Measurements from ENCODE around the gene SRL.

DNA sequence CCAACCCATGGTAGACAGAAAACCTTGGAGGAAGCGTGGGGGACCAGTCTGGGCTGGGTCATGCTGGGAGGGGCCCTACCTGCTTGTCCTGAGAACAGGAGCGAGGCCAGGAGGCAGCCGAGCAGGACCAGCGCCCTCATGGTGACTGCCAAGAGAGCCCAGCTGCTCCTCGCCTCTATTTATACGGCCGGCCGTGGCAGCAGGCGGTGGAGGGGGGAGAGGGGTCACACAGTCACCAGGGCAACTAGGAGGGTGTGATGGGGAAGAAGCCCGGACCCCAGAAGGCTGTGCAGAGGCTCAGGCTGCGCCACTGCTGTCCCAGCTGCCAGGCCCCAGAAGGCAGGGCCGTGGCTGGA lies at the start of gene SRL:
- TF ChIP-seq, protein P1, sequence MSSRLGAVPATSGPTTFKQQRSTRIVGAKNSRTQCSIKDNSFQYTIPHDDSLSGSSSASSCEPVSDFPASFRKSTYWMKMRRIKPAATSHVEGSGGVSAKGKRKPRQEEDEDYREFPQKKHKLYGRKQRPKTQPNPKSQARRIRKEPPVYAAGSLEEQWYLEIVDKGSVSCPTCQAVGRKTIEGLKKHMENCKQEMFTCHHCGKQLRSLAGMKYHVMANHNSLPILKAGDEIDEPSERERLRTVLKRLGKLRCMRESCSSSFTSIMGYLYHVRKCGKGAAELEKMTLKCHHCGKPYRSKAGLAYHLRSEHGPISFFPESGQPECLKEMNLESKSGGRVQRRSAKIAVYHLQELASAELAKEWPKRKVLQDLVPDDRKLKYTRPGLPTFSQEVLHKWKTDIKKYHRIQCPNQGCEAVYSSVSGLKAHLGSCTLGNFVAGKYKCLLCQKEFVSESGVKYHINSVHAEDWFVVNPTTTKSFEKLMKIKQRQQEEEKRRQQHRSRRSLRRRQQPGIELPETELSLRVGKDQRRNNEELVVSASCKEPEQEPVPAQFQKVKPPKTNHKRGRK (CRISPR knock-in tag; IDR thresholded peaks at IDR 0.05; ENCODE audit: borderline replicate concordance) = no peak
- TF ChIP-seq FOXP4 (CRISPR knock-in tag; IDR thresholded peaks at IDR 0.05) = no peak
- TF ChIP-seq ZNF121 (CRISPR knock-in tag; IDR thresholded peaks at IDR 0.05) = no peak
- TF ChIP-seq ARID4B (CRISPR knock-in tag; IDR thresholded peaks at IDR 0.05; ENCODE audit: borderline replicate concordance) = no peak
- TF ChIP-seq, protein P2, sequence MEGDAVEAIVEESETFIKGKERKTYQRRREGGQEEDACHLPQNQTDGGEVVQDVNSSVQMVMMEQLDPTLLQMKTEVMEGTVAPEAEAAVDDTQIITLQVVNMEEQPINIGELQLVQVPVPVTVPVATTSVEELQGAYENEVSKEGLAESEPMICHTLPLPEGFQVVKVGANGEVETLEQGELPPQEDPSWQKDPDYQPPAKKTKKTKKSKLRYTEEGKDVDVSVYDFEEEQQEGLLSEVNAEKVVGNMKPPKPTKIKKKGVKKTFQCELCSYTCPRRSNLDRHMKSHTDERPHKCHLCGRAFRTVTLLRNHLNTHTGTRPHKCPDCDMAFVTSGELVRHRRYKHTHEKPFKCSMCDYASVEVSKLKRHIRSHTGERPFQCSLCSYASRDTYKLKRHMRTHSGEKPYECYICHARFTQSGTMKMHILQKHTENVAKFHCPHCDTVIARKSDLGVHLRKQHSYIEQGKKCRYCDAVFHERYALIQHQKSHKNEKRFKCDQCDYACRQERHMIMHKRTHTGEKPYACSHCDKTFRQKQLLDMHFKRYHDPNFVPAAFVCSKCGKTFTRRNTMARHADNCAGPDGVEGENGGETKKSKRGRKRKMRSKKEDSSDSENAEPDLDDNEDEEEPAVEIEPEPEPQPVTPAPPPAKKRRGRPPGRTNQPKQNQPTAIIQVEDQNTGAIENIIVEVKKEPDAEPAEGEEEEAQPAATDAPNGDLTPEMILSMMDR (IDR thresholded peaks at IDR 0.05) = no peak
- TF ChIP-seq NR2C2 (CRISPR knock-in tag; IDR thresholded peaks at IDR 0.05) = no peak
- TF ChIP-seq SMAD3 (CRISPR knock-in tag; IDR thresholded peaks at IDR 0.05; ENCODE audit: borderline replicate concordance) = no peak
- TF ChIP-seq, protein P3, sequence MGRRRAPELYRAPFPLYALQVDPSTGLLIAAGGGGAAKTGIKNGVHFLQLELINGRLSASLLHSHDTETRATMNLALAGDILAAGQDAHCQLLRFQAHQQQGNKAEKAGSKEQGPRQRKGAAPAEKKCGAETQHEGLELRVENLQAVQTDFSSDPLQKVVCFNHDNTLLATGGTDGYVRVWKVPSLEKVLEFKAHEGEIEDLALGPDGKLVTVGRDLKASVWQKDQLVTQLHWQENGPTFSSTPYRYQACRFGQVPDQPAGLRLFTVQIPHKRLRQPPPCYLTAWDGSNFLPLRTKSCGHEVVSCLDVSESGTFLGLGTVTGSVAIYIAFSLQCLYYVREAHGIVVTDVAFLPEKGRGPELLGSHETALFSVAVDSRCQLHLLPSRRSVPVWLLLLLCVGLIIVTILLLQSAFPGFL (CRISPR knock-in tag; IDR thresholded peaks at IDR 0.05; ENCODE audit: borderline replicate concordance) = no peak
- TF ChIP-seq, protein P4, sequence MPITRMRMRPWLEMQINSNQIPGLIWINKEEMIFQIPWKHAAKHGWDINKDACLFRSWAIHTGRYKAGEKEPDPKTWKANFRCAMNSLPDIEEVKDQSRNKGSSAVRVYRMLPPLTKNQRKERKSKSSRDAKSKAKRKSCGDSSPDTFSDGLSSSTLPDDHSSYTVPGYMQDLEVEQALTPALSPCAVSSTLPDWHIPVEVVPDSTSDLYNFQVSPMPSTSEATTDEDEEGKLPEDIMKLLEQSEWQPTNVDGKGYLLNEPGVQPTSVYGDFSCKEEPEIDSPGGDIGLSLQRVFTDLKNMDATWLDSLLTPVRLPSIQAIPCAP (CRISPR knock-in tag; IDR thresholded peaks at IDR 0.05) = no peak
- no peak for TF ChIP-seq CREB1 (CRISPR knock-in tag; IDR thresholded peaks at IDR 0.05)
- TF ChIP-seq MAX (CRISPR knock-in tag; IDR thresholded peaks at IDR 0.05) = no peak
- TF ChIP-seq, protein P5, sequence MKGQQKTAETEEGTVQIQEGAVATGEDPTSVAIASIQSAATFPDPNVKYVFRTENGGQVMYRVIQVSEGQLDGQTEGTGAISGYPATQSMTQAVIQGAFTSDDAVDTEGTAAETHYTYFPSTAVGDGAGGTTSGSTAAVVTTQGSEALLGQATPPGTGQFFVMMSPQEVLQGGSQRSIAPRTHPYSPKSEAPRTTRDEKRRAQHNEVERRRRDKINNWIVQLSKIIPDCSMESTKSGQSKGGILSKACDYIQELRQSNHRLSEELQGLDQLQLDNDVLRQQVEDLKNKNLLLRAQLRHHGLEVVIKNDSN (CRISPR knock-in tag; IDR thresholded peaks at IDR 0.05) = no peak
